IgD-negative memory B cell (primary cell): ENCODE results near the gene ZNF32. TPM values are rescaled to one million over a fixed set of nuclear protein-coding genes. Genes with fewer than 3 reads are reported as not detected.
A peak's percentile ranks its signal among the peaks of the same experiment; 100 is the strongest.

Experiments used
- H3K27ac Mint-ChIP-seq, 3 donors: one replicate each; pipeline ENCODE4 v1.8.0; 2020 to 2022; ENCODE audit warnings: mild to moderate bottlenecking in 3 of 3, mixed read lengths in 3 of 3, moderate library complexity in 1 of 3
- H3K27me3 Mint-ChIP-seq: one replicate; pipeline ENCODE4 v1.8.0; 2021; ENCODE audit warnings: mixed read lengths
- H3K36me3 Mint-ChIP-seq: one replicate; pipeline ENCODE4 v1.8.0; 2020; ENCODE audit warnings: mild to moderate bottlenecking, mixed read lengths
- H3K4me1 Mint-ChIP-seq, 3 donors: one replicate each; pipeline ENCODE4 v1.8.0; 2020 to 2022; ENCODE audit warnings: mixed read lengths in 3 of 3, mild to moderate bottlenecking in 1 of 3
- H3K4me3 Mint-ChIP-seq, 4 donors: one replicate each; pipeline ENCODE4 v1.8.0; 2020 to 2022; ENCODE audit warnings: mild to moderate bottlenecking in 4 of 4, mixed read lengths in 4 of 4, moderate library complexity in 3 of 4
- H3K9me3 Mint-ChIP-seq, 3 donors: one replicate each; pipeline ENCODE4 v1.8.0; 2020 to 2021; ENCODE audit warnings: mixed read lengths in 3 of 3, mild to moderate bottlenecking in 1 of 3
- polyA plus RNA-seq: library from polyadenylated mRNA; unstranded; fragments of 300-500 nt; fragmentation: Illumina TruSeq; gene quantifications from one replicate; pipeline ENCODE4 v1.2.3, GENCODE V29; 2021

The ZNF32 gene
- polyA plus RNA-seq, 1 donor from 2014 or later: 62.2 TPM

DNA sequence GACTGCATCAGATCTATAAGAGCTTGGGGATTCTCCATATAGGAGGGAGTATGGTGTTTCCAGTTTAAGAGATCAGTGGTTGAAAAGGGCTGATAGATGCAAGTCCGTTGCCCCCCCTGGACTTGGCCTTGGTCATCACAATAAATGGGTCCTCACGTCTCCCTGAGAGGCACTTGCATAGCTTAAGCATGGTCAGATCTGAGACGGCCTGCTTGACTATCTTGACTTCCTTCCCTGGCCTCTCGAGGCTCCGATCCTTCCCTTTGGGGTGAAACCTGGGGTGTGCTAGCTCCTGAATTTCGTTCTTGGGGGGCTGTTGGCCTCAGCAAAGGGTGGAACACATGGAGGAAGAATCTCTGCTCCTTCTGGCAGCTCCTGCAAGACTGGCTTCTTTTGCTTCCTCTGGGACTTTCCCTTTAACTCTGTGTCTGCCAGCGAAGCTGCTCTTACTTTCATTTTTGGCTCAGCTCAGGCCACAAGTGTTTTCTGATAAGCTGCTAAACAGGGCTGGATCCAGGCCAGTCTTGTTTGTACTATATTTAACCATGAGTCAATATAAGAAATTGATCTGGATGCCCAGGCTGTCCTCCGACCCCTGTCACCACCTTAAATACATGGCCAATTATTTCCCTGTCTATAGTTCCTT is 53.6 kb downstream of the ZNF32 start:
- Mint-ChIP-seq H3K36me3 (peaks cover 2% of the 10 kb centered on the region), H3K4me1 (peaks cover 15 to 22% (median 20%) of the 10 kb centered on the region in 3 donors), H3K27ac (peak overlapping the region; percentile 4 to 78 (median 43)), H3K9me3 (peaks cover 2 to 10% (median 4%) of the 10 kb centered on the region in 3 donors), H3K27me3 (peaks cover 3% of the 10 kb centered on the region), H3K4me3 (peak overlapping the region; percentile 64 to 96 (median 88))

Other genes starting within 250 kb of the ZNF32 start
- gene HNRNPF, start 239.7 kb downstream of the ZNF32 start, polyA plus RNA-seq: 242 TPM
- gene ZNF487, start 211.8 kb downstream of the ZNF32 start, polyA plus RNA-seq: 6.1 TPM
- 1.5 TPM for gene ZNF239, start 74.3 kb downstream of the ZNF32 start, polyA plus RNA-seq
- 4.2 TPM for gene ZNF485, start 42.4 kb downstream of the ZNF32 start, polyA plus RNA-seq